Posterior cingulate gyrus (tissue), 11 donors: ENCODE measurements around the gene HOXC6.
A peak's percentile ranks its signal among the peaks of the same experiment; 100 is the strongest.

Source experiments
- DNase-seq, 10 donors: peaks; one replicate each; pipeline versions ENCODE4 v3.0.0 to v3.0.0-alpha.2; 2020 to 2021; ENCODE audit warnings: mixed read lengths in 3 of 10
- intact Hi-C: fragments of 100-400 bp; cut with DNase I; formaldehyde crosslinking; loops from one replicate; pipeline ENCODE4 v1.15.1; 2023

The HOXC6 gene

DNA sequence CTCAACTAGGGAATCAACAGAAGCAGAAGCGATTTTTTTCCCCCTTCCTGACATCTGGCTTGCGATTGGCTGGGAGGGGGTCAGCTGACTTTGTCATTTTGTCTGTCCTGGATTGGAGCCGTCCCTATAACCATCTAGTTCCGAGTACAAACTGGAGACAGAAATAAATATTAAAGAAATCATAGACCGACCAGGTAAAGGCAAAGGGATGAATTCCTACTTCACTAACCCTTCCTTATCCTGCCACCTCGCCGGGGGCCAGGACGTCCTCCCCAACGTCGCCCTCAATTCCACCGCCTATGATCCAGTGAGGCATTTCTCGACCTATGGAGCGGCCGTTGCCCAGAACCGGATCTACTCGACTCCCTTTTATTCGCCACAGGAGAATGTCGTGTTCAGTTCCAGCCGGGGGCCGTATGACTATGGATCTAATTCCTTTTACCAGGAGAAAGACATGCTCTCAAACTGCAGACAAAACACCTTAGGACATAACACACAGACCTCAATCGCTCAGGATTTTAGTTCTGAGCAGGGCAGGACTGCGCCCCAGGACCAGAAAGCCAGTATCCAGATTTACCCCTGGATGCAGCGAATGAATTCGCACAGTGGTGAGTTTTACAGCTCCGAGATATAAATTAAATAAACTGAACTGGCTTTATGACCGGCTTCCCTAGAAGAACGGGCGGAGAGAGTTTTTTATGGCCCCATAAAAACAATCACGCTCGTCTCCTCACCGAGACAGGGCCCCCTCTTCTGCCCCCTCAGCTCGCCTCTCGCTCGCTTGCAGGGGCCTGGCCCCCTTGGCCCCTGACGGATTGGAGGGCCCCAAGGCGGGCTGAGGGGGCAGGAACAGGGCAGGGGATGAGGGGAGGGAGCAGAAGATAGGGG lies at the start of gene HOXC6:
TSS of gene HOXC6 (plus strand) at position 127 of the 888 bp plus-strand sequence. CDS start at position 209, 82 bp downstream.
- intact Hi-C loops = no loop called here
- peak in 1 of 10 donors; percentile 40 for DNase-seq

DNA sequence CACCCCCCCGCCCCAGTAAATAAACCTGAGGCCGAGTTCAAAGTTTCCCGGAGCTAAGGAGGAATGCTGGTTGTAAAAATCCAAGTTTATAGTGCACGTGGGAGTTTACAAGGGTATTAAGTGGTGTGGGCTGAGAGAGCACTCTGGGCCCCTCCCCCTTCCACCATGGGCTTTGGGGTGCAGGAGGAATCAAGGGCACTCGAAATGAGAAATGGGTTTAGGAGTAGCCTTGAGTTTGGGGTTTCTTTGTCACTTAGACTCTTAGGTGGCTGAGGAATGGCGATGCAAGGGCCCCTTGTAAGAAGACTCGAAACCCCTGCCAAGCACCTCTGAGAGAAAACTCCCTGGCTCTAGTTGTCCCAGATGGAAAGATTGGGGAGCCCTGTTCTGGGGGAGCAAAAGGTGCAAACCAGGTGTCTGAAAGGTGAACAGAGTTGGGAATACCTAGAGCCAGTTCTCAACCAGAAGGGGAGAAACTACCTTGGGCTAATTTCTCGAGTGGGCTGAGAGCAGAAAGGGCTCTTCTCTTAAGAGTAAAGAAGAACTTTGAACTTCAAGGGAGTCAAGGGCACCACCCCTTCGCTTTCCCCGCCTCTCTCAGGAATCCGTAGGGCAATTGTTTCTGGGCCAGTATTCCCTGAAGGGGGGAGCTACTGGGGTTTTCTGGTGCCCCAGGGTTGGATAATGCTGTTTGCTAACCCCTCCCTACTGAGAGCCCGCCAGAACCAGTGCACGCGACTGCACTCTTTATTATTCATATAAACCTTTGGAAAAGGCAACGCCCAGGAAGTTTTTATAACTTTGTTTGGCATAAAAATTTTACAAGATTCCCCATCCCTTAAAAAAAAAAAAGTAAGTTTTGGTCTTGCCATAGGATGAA lies 49.5 kb upstream of the HOXC6 start:
- intact Hi-C loops = no loop called here

DNA sequence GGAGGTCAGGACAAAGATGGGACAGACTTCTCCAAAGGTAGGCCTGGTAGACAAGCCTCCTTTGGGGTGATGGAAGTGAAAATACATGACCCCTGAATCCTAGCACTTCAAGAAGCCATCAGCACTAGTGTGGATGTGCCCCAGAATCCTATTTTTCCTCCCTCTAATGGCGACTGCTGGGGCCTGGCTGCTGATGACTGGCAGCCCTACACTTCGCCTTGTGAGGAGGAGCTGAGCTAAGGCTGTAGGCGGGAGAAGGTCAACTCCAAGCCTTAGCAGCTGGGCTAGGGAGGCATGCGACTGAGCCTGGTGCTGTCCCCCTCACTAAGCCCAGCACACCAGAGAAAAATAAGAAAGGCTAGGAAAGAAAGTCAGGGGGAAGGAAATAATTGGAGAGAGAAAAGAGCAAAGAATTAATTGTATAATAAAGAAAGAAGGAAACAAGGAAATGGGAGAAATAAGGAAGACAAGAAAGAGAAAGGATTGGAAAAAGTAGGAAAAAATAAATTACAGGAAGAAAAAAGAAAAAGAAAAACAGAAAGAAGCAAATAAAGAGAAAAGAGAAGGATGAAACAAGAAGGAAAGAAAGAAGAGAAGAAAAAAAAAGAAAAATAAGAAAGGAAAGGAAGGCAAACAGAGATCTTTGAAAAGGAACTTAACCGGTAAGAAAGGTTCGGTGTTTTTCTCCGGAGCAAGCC lies 48.0 kb upstream of the HOXC6 start:
- DNase-seq = peak in 1 of 10 donors; percentile 2
- intact Hi-C loops = no loop called here

More for the DNA sequence above, 49.5 kb upstream of the HOXC6 start:
- peak in 1 of 10 donors; percentile 16 for DNase-seq

DNA sequence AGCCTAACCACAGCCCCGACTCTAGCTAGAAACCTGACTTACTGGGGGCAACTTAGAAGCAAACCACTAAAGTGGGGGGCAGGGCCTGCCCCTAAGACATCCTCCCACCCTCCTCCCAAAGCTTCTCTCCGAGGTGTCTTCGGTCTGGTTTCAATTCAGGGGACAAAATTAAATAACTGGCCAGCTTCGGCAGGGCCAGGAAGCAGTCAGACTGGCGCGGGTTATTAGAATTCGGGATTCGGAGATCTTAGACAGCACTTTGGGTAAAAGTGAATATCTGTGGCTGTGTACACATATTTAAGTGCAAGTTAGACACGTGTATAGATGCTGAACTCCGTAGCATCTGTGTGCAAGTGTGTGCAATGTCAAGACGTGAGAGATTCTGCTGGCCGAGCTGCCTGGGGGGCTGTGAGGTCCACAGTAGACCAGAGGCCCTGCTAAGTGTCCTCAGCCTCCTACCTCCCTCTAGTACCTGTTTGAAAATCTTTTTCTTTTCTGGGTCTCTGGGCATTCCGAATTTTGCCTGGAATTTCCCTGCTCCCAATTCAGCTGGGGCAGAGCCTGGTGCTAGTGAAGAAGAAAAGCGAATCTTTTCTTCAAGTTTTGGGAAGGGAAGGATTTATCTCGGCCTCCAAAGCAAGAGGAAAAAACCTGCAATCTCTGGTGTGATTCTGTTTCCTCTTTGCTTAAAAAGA lies 47.3 kb upstream of the HOXC6 start:
- DNase-seq = peak in 1 of 10 donors; percentile 40
- intact Hi-C loops = no loop called here

DNA sequence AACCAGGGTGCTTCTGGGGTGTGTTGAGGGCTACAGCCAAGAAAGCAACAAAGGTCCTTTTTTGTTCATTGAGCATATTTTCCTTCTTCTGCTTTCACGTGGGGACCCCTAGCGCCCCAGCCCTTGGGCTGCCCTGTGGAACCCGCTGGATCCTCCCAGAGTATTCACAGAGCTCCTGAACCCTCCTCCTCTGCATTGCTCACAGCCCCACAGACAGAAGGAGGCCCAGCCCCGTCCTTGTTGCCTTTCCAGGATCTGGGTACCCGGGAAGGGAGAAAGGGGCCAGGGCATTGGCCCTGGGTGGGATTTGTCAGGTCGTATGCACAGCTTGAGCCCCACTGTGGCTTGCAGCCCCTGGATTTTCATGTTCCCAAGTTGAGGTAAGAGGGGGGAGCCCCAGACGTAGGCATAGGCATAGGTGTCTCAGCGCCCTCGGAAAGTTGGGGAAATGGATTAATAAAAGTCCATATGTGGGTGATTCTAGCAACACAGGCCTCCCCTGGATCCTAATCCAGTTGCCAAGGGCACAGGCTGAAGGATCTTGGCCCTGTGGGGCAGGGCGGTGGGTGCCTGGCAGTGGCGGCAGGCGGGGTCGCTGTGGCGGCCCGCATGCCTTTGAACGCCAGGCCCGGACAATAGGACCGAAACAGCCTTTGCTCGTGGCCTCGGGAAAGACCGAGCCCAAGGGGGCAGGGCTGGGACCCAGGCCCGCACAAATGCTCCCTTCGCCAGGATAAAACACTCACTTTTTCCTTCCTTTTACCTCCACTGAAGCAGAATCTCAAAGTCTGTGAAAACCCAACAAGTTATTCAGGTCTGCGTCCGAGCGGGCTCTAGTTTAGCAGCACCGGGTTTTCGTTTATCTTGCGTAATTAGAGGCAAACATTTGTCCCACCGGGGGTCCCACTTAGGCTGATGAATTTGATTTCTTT lies 46.3 kb upstream of the HOXC6 start:
- peak in 1 of 10 donors; percentile 26 for DNase-seq
- intact Hi-C loops = no loop called here

DNA sequence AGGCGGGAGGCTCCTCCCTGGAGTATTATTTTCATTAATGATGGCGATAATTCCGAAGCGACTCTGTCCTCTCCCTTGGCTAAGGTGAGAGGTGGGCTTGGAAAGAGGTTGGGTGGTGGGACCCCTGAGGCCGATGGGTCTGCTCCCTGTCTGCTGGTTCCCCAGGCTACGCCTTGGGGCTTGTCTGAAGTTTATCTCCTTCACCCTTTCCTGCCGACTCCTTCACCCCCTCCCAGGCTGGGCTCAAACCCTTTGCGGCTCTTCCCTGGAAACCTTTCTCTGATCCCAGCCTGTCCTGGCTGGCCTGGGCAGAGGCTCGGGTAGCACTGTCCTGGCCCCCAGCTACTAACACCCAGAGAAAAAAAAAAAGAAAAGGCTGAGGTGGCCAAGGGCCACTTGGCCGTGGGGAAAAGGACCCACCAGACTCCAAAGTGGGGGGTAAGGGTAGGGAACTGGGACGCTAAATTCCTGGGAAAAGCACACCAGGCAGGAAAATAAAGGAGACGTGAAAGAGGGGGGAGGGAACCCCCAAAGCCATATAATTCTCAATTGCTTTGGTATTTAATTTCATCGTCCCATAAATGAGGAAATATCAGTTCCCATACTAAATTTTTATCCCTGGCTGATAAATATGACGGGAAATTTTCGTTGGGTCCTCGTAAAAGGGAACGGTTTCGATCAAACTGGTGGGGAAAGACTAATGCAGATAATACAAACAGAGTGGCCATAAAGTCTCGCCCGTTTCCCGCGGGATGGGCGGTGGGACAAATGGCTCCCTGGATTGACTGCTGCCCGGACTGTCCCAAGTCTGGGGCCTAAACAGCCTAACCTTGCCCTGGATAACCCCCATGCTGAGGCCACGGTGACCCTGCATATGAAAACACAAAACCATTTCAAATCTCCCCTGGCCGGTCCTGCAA lies 45.3 kb upstream of the HOXC6 start:
- peak in 1 of 10 donors; percentile 49 for DNase-seq
- intact Hi-C loops = no loop called here

DNA sequence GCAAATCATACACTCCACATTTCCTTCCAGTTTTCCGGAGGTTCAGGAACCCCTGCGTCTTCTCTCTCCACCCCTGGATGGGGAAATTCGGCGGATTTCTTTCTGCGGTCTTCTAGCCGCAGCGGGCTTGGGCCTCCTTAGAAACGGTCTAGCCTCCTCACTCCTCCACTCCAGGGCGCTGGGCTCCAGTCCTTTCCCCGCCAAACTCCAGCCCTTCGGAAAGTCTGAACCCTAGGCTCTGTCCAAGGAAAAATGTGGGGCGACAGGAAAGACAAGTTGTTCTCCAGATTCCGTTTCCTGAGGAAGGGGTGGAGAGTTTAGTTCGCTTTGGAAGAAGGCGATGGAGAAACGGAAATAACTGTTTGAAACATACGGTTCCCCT lies 44.7 kb upstream of the HOXC6 start:
- DNase-seq = no peak
- intact Hi-C loops = no loop called here

DNA sequence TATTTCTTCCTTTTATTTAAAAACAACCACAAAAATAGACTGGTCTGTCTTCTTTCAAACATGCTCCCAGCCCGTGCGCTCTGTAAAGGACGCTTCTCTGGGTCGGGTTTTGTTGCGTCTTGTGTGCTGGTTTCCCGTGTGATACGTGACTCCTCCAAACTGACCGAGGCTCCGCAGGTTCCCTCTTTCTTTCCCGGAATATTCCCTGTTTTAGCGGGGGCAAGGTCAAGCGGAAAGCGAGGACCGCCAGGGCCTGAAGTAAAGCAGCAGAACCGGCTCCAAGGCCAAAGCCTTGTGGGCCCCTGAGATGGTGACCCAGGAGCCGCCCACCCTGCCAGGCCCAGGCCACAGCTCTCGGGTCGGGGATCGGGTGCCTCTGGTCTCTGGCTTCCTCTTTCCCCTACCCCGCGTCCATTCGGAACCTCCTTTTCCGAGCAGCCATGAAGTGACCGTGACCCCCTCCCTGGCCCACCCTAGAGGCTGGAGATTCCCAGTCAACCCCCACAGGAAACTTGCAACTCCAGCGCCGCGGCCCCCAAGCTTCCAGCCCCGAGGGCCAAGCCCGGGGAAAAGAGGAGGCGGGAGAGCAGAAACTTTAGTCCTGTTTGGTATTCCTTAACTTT lies 44.2 kb upstream of the HOXC6 start:
- DNase-seq = peak in 3 of 10 donors; percentile 21 to 61 (median 47)
- intact Hi-C loops = no loop called here

DNA sequence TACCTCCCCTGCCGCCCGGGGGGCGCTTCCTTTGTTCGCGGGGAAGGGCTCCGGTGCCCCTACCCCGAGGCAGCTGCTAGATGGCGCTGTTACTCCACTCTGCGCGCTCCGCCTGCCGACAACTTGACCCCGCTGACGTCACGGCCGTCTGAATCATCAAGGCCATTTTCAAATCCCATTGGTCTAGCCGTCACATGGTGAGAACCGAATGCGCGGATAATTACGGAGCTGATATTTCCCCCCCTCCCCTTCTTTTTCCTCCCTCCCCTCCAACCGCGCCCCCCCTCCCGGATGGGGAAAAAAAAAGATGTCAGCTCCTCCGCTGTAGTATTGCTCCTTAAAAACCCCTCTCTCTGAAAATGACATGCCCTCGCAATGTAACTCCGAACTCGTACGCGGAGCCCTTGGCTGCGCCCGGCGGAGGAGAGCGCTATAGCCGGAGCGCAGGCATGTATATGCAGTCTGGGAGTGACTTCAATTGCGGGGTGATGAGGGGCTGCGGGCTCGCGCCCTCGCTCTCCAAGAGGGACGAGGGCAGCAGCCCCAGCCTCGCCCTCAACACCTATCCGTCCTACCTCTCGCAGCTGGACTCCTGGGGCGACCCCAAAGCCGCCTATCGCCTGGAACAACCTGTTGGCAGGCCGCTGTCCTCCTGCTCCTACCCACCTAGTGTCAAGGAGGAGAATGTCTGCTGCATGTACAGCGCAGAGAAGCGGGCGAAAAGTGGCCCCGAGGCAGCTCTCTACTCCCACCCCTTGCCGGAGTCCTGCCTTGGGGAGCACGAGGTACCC lies 43.1 kb upstream of the HOXC6 start, which contains the start of gene HOXC10:
TSS of gene HOXC10 (plus strand) at position 246 of the 791 bp plus-strand sequence. CDS start at position 360, 114 bp downstream.
- peak in 6 of 10 donors; percentile 29 to 91 (median 58) for DNase-seq
- intact Hi-C loops = loop anchor here (5.0 kb wide), 1 partner anchor 218 kb away; no protein-coding TSS in a partner anchor

DNA sequence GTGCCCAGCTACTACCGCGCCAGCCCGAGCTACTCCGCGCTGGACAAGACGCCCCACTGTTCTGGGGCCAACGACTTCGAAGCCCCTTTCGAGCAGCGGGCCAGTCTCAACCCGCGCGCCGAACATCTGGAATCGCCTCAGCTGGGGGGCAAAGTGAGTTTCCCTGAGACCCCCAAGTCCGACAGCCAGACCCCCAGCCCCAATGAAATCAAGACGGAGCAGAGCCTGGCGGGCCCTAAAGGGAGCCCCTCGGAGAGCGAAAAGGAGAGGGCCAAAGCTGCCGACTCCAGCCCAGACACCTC lies 42.6 kb upstream of the HOXC6 start:
- intact Hi-C loops = loop anchor here (5.0 kb wide), 1 partner anchor 218 kb away; no protein-coding TSS in a partner anchor
- peak in 1 of 10 donors; percentile 60 for DNase-seq

DNA sequence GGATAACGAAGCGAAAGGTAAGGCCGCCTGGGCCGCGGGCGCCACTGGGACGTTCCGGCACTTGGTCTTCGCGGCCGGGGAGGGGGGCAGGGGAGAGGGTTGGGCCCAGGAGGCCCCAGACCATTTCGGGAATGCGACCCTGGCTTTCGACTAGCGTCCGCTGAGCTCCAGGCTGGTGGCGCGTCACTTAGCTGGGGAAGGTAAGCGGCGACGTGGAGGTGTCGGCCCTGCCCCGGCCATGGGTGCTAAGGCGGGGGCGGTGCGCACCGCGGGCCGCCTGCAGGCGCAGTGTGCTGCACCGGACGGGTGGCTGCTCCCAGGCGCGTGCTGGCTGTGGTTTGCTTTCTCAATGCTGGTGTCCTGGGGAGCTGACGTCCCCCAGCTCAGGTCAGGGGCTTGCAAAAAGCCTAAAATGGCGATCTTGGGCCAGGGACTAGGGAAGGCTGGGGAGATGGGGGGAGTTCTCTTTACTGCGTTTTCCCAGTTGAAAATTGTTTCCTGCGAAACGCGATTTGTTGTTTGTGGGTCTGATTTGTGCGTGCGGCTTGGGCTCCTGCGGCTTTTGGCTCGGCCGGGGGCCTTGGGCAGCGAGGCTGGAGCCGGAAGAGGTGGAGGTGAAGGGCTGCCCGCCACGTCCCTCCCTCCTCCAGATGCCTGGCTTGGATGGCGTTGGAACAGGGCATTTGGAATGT lies 42.1 kb upstream of the HOXC6 start:
- intact Hi-C loops = loop anchor here (5.0 kb wide), 1 partner anchor 219 kb away; no protein-coding TSS in a partner anchor
- peak in 2 of 10 donors; percentile 7 to 55 for DNase-seq

DNA sequence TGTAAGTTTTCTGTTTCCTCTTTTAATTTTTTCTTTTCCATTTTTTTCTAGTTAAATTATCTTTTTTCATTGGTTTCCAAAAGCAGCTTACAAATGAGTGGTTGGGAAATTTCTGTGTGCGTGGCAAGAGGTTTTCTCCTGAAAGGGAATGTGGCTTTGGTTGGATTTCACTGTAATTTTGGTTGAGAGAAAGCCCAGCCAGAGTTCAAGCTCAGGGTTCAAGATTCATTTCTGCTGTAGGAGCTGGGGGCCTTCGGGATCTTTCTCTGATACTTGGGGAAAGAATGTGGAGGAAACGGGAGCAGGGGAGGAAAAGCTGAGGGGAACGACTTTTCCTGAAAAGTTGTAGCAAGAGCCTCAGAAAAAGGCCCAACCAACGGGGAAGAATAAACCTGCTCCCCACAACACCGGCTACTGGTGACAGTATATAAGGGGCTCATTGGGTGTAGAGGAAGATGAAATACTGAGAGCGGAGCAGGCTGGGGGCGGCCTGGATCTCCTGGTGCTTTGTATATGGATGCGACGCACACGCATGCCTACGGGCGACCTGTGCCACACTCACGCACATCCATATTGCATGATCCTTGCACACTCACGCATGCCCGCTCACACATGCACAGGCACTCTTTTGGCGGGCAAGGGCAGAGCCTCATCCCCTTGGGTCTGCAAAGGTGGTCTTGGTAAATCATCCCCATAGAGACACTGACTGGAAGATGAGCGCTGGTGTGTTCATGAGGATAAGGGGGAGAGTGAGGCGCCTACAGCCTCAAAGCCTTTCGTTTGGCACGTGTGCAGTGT lies 41.4 kb upstream of the HOXC6 start:
- intact Hi-C loops = loop anchor here (5.0 kb wide), 1 partner anchor 220 kb away; no protein-coding TSS in a partner anchor
- peak in 2 of 10 donors; percentile 17 to 31 for DNase-seq

DNA sequence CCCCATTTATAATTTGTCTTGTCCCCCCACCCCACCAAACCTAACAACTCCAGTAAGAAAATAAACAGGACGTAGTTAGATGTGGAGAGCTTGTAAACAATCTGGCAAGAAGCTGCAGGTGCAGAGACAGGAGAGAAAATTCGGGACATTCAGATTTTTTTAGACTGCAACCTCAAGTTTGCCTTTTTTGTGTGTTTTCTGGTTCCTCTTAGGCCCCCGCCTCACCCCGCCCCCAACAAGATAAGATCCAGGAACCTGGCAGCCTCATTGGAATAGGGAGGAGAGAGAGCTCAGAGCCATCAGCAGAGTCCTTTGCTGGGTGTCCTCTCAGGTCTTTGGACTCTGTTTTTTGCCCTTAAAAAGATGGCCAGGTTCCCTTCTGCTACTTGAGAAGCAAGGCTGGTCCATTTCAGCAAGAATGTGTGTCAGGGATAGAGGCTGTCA lies 40.4 kb upstream of the HOXC6 start:
- intact Hi-C loops = loop anchor here (5.0 kb wide), 1 partner anchor 221 kb away; no protein-coding TSS in a partner anchor
- no peak for DNase-seq

DNA sequence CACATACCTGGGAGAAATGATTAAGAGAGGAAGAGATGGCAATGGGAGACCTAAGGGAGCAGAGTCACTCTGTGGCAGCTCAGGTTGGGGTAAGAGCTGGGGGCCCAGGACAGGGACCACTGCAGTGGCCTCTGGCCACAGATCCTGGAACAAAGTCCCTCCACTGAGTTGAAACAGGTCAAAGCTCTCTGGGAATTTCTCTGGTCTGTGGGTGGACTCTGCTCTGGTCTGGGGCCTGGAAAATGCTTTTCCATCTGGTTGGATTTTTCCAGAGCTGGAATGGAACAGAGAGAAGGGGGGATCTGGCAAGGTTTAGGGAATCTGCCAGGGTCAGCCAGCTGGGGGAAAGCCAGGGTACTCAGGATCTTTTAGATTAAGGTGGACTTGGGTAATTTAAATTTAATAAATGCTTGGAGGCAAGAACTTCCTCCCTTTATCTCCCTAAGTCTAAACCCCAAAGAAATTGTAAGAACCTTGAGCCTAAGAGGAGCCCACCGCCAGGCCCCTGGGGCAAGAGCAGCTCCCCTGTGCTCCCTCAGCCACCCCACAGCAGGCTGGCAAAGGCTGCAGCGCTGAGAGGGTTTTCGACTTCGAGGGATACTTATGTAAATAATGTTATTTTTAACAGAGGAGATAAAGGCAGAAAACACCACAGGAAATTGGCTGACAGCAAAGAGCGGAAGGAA lies 39.6 kb upstream of the HOXC6 start:
- intact Hi-C loops = loop anchor here (5.0 kb wide), 1 partner anchor 221 kb away; no protein-coding TSS in a partner anchor
- peak in 1 of 10 donors; percentile 49 for DNase-seq
